Heart left ventricle (tissue), 13 donors: Measurements from ENCODE around the gene SLC35F1.

Experiments used
- CTCF ChIP-seq, 12 donors: fragments of 200-600 bp; sonication (generic) in 4 of 12; IDR thresholded peaks; one replicate each; pipeline versions ENCODE4 v1.5.0 to v1.8.0; 2018 to 2022; ENCODE audit warnings: antibody characterized with exemption in 12 of 12, mild to moderate bottlenecking in 5 of 12
- POLR2A ChIP-seq, 2 donors: fragments of 450-650 bp; IDR thresholded peaks; one replicate each; pipeline ENCODE4 v1.6.1; 2017; ENCODE audit warnings: antibody characterized with exemption in 2 of 2, mild to moderate bottlenecking in 2 of 2, moderate library complexity in 2 of 2
- donor health status: ischemic (EF 13 %, LVEDD 7.1; RV severe dilation, severe dysfunction).
- donor health status: DM: no; HTN: yes; CAD: no.
- donor health status: DM: no; HTN: no; CAD: no.
- donor health status: ischemic (EF 25% LVEDD 6.9; RV normal size, moderate dysfunction).
- donor health status: ischemic (EF 25% LVEDD 5.7; RV mildly dilated, moderate dysfunction).
- donor health status: ischemic (EF 35%, LVEDD 5.7; RV mildly dilated, moderate dysfunction).
- donor health status: nonischemic (EF 11% LVEDD 7.7; RV severe dilation, severe dysfunction).
- donor health status: DM: yes; HTN: yes; CAD: no.
- donor health status: PGD.
- donor health status: ischemic (EF 29% LVEDD 5.4; RV normal size, mild dysfunction).
- donor health status: nonischemic (EF 23%, LVEDD 6.1; RV moderate dilation, normal function).

GRCh38 chr6:118134206-118134605 lies 227.1 kb downstream of the SLC35F1 start:
- TF ChIP-seq CTCF (IDR thresholded peaks at IDR 0.05), result no peak
- TF ChIP-seq POLR2A (IDR thresholded peaks at IDR 0.05), result no peak
